Upper lobe of right lung (tissue), 1 donor: Measurements from ENCODE around the gene CCNI. TPM values are rescaled to one million over a fixed set of nuclear protein-coding genes. Genes with fewer than 3 reads are reported as not detected.

Experiments used
- ATAC-seq: fragments of 200-7000 bp; cut with Tn5 transposase; one replicate; pipeline ENCODE4 v1.9.1; 2020; ENCODE audit warnings: mild to moderate bottlenecking, moderate library complexity
- DNase-seq: peaks from one replicate; pipeline ENCODE4 v3.0.0-alpha.2; 2020
- H3K27ac ChIP-seq: fragments of 200-600 bp; one replicate; pipeline ENCODE4 v1.8.0; 2022
- H3K27me3 ChIP-seq: fragments of 200-600 bp; one replicate; pipeline ENCODE4 v1.8.0; 2022; ENCODE audit warnings: mild to moderate bottlenecking
- H3K36me3 ChIP-seq: fragments of 200-600 bp; one replicate; pipeline ENCODE4 v1.8.0; 2022
- H3K4me1 ChIP-seq: fragments of 200-600 bp; one replicate; pipeline ENCODE4 v1.8.0; 2022
- H3K4me3 ChIP-seq: fragments of 200-600 bp; one replicate; pipeline ENCODE4 v1.8.0; 2022; ENCODE audit warnings: mild to moderate bottlenecking
- H3K9me3 ChIP-seq: fragments of 200-600 bp; one replicate; pipeline ENCODE4 v1.8.0; 2022
- CTCF ChIP-seq: fragments of 200-600 bp; IDR thresholded peaks from one replicate; pipeline ENCODE4 v1.8.0; 2022; ENCODE audit warnings: antibody characterized with exemption
- intact Hi-C: fragments of 100-400 bp; cut with DNase I; formaldehyde crosslinking; loops from one replicate; pipeline ENCODE4 v1.11.0; 2022
- total RNA-seq: library from RNA; stranded (reverse); fragmentation: NEBNext Ultra II Directional; extraction: Animal tissue kit (Norgen Biotek cat#: 25700); gene quantifications from one replicate; pipeline ENCODE4 v1.2.1, GENCODE V29; 2021
- donor health status: DM: no; HTN: yes; CAD: no; lungs with severe emphysema.

Gene CCNI
- total RNA-seq, 1 donor from 2014 or later = 319 TPM

GRCh38 chr4:76998251-76998901, 77.4 kb downstream of the CCNI start:
- ATAC-seq = no peak
- H3K36me3 ChIP-seq = peaks cover 31% of the 10 kb centered on the region
- intact Hi-C loops = no loop called here
- TF ChIP-seq CTCF = no peak
- peaks cover 21% of the 10 kb centered on the region for H3K4me1 ChIP-seq
- H3K9me3 ChIP-seq = no peaks in the 10 kb centered on the region
- no peak overlapping the region for H3K4me3 ChIP-seq
- no peak for DNase-seq
- H3K27me3 ChIP-seq = no peaks in the 10 kb centered on the region
- no peak overlapping the region for H3K27ac ChIP-seq

- H3K27ac ChIP-seq = no peak overlapping the region
- no peak overlapping the region for H3K4me3 ChIP-seq
- H3K36me3 ChIP-seq = peaks cover 31% of the 10 kb centered on the region
- peaks cover 14% of the 10 kb centered on the region for H3K4me1 ChIP-seq
- H3K27me3 ChIP-seq = no peaks in the 10 kb centered on the region
- TF ChIP-seq CTCF = no peak
- ATAC-seq = no peak
- no peaks in the 10 kb centered on the region for H3K9me3 ChIP-seq
- intact Hi-C loops = no loop called here
- DNase-seq = no peak
Measured at GRCh38 chr4:76997532-76997931, 78.3 kb downstream of the CCNI start.

Other genes starting within 250 kb of the CCNI start
- 2.5 TPM for gene SOWAHB, start 177.8 kb downstream of the CCNI start, total RNA-seq
- 112 TPM for gene SEPTIN11, start 126.2 kb downstream of the CCNI start, total RNA-seq
- 41.3 TPM for gene CCNG2, start 81.2 kb upstream of the CCNI start, total RNA-seq